ENCODE data around the gene RTN4RL1. TPM values are rescaled to one million over a fixed set of nuclear protein-coding genes. Genes with fewer than 3 reads are reported as not detected.

RTN4RL1 gene
- total and polyA plus RNA-seq, 2 of the 13 experiments (the other 11 are each of a cell fraction or from before 2014, with no cell fraction given), result 0.01 TPM; not detected in 1

GRCh38 chr17:2041561-2042389 lies 16.6 kb upstream of the RTN4RL1 start, which contains the start of gene OVCA2 (continued):
- no peak for TF ChIP-seq ZNF275 (CRISPR knock-in tag; IDR thresholded peaks at IDR 0.05; ENCODE audit: borderline replicate concordance)
- no peak for TF ChIP-seq RAD51 (IDR thresholded peaks at IDR 0.05; ENCODE audit: borderline replicate concordance)
- no peak for TF ChIP-seq CERS6 (CRISPR knock-in tag; IDR thresholded peaks at IDR 0.05)
- no peak for TF ChIP-seq HOMEZ (CRISPR knock-in tag; IDR thresholded peaks at IDR 0.05; ENCODE audit: low read depth)
- no peak for TF ChIP-seq MED8 (CRISPR knock-in tag; IDR thresholded peaks at IDR 0.05; ENCODE audit: insufficient replicate concordance)
- TF ChIP-seq NFIC (IDR thresholded peaks at IDR 0.05; ENCODE audit: low read length), result no peak
- no peak for TF ChIP-seq ZFP62 (CRISPR knock-in tag; IDR thresholded peaks at IDR 0.05)
- TF ChIP-seq ATF7-NPFF (CRISPR knock-in tag; IDR thresholded peaks at IDR 0.05; ENCODE audit: low read depth), result peak; percentile 76; the same call in 1 of the 2 replicates
- no peak for TF ChIP-seq FOXM1 (CRISPR knock-in tag; IDR thresholded peaks at IDR 0.05)
- TF ChIP-seq CAMTA2 (CRISPR knock-in tag; IDR thresholded peaks at IDR 0.05; ENCODE audit: borderline replicate concordance), result no peak
- TF ChIP-seq HNF1A (IDR thresholded peaks at IDR 0.05; ENCODE audit: low read depth), result no peak
- peak; percentile 51; the same call in 1 of the 2 replicates for TF ChIP-seq HNF1A (CRISPR knock-in tag; IDR thresholded peaks at IDR 0.05; ENCODE audit: borderline replicate concordance)
- peak; percentile 94 for TF ChIP-seq TAF1 (CRISPR knock-in tag; IDR thresholded peaks at IDR 0.05)
- TF ChIP-seq ZXDC (CRISPR knock-in tag; IDR thresholded peaks at IDR 0.05), result no peak
- no peak for TF ChIP-seq ZNF784 (CRISPR knock-in tag; IDR thresholded peaks at IDR 0.05; ENCODE audit: borderline replicate concordance)
- TF ChIP-seq ZC3H13 (CRISPR knock-in tag; IDR thresholded peaks at IDR 0.05), result peak; percentile 78; the same call in 1 of the 2 replicates

Measured in HepG2 (cell line).